SK-N-SH treated with all-trans-retinoic acid at 6 μM for 48 hours (cell line): ENCODE measurements around the gene SC5D.

ENCODE experiments used
- ATAC-seq: fragments of 200-7000 bp; cut with Tn5 transposase; 3 replicates; pipeline ENCODE4 v1.9.1; 2020; ENCODE audit warnings: mild to moderate bottlenecking, moderate library complexity
- ARNTL ChIP-seq: fragments of 450-650 bp; formaldehyde crosslinking; IDR thresholded peaks from 2 replicates; pipeline ENCODE4 v1.5.0; 2020; ENCODE audit warnings: low read depth, mild to moderate bottlenecking, moderate library complexity, borderline replicate concordance
- BACH2 ChIP-seq: fragments of 250-450 bp; sonication (Bioruptor Pico); IDR thresholded peaks from 2 replicates; pipeline ENCODE4 v1.9.0; 2021; ENCODE audit warnings: mild to moderate bottlenecking, borderline replicate concordance
- ESRRG ChIP-seq: fragments of 250-450 bp; sonication (Bioruptor Pico); IDR thresholded peaks from 2 replicates; pipeline ENCODE4 v1.6.1; 2021; ENCODE audit warnings: mild to moderate bottlenecking
- GLIS3 ChIP-seq: fragments of 250-450 bp; sonication (Bioruptor Pico); IDR thresholded peaks from 2 replicates; pipeline ENCODE4 v1.5.0; 2020; ENCODE audit warnings: mild to moderate bottlenecking, moderate library complexity
- ISL1 ChIP-seq: fragments of 250-450 bp; sonication (Bioruptor Pico); IDR thresholded peaks from 2 replicates; pipeline ENCODE4 v2.1.2; 2022; ENCODE audit warnings: mild to moderate bottlenecking, moderate library complexity
- OSR1 ChIP-seq: fragments of 250-450 bp; sonication (Bioruptor Pico); IDR thresholded peaks from 2 replicates; pipeline ENCODE4 v1.8.0; 2022; ENCODE audit warnings: moderate library complexity, mild to moderate bottlenecking, inconsistent platforms
- PPARA ChIP-seq: fragments of 250-450 bp; sonication (Bioruptor Pico); IDR thresholded peaks from 2 replicates; pipeline ENCODE4 v1.5.0; 2020; ENCODE audit warnings: mild to moderate bottlenecking, borderline replicate concordance
- RARB ChIP-seq: fragments of 250-450 bp; sonication (Bioruptor Pico); IDR thresholded peaks from 2 replicates; pipeline ENCODE4 v1.8.0; 2021; ENCODE audit warnings: mild to moderate bottlenecking, moderate library complexity
- SNAI2 ChIP-seq: fragments of 250-450 bp; sonication (Bioruptor Pico); IDR thresholded peaks from 2 replicates; pipeline ENCODE4 v1.5.0; 2020; ENCODE audit warnings: mild to moderate bottlenecking, moderate library complexity
- TCF4 ChIP-seq: fragments of 250-450 bp; sonication (Bioruptor Pico); IDR thresholded peaks from 2 replicates; pipeline ENCODE4 v1.8.0; 2021; ENCODE audit warnings: mild to moderate bottlenecking, moderate library complexity, borderline replicate concordance
- TOX ChIP-seq: fragments of 250-450 bp; sonication (Bioruptor Pico); IDR thresholded peaks from 2 replicates; pipeline ENCODE4 v1.8.0; 2021; ENCODE audit warnings: mild to moderate bottlenecking, moderate library complexity, borderline replicate concordance
- ZC3H10 ChIP-seq: fragments of 250-450 bp; sonication (Bioruptor Pico); IDR thresholded peaks from 2 replicates; pipeline ENCODE4 v1.5.1; 2021; ENCODE audit warnings: mild to moderate bottlenecking, moderate library complexity
- ZFP3 ChIP-seq: fragments of 250-450 bp; sonication (Bioruptor Pico); IDR thresholded peaks from 2 replicates; pipeline ENCODE4 v1.5.0; 2020; ENCODE audit warnings: mild to moderate bottlenecking, moderate library complexity
- ZNF70 ChIP-seq: fragments of 450-650 bp; formaldehyde crosslinking; IDR thresholded peaks from 2 replicates; pipeline ENCODE4 v1.5.0; 2020; ENCODE audit warnings: mild to moderate bottlenecking, moderate library complexity
- ZNF8 ChIP-seq: fragments of 450-650 bp; formaldehyde crosslinking; IDR thresholded peaks from 2 replicates; pipeline ENCODE4 v1.5.0; 2020; ENCODE audit warnings: mild to moderate bottlenecking, moderate library complexity
- TF ChIP-seq, protein P1 (sequence below): fragments of 250-450 bp; sonication (Bioruptor Pico); IDR thresholded peaks from 2 replicates; pipeline ENCODE4 v1.8.0; 2021; ENCODE audit warnings: low read depth, mild to moderate bottlenecking, moderate library complexity, borderline replicate concordance
- TF ChIP-seq, protein P2 (sequence below): fragments of 250-450 bp; sonication (Bioruptor Pico); IDR thresholded peaks from 2 replicates; pipeline ENCODE4 v1.5.0; 2020; ENCODE audit warnings: mild to moderate bottlenecking, moderate library complexity
- TF ChIP-seq, protein P3 (sequence below): fragments of 250-450 bp; sonication (Bioruptor Pico); IDR thresholded peaks from 2 replicates; pipeline ENCODE4 v1.8.0; 2020; ENCODE audit warnings: mild to moderate bottlenecking, moderate library complexity, borderline replicate concordance
- TF ChIP-seq, protein P4 (sequence below): fragments of 250-450 bp; sonication (Bioruptor Pico); IDR thresholded peaks from 2 replicates; pipeline ENCODE4 v1.5.1; 2020; ENCODE audit warnings: low read depth, mild to moderate bottlenecking, moderate library complexity
- TF ChIP-seq, protein P5 (sequence below): fragments of 250-450 bp; sonication (Bioruptor Pico); IDR thresholded peaks from 2 replicates; pipeline ENCODE4 v1.5.1; 2021; ENCODE audit warnings: mild to moderate bottlenecking, moderate library complexity

Gene SC5D

DNA sequence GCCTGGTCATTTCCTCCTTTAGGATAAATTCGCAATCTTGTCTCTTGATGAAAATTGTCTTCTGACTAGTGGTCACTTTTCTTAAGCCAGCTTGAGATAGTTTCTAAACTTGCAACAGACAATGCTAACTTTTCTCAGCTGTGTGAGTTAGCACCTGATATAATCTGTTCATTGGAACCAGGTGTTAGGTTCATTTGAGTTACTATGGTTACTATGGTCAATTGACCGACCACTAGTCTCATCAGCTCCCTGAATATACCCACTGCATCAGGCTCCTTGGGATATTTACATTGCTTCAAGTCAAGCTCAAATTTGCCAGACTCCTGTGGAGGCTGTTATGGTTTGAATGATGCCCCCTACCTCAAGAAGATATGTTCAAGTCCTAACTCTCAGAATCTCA is 54.5 kb downstream of the SC5D start:
- TF ChIP-seq, protein P1, sequence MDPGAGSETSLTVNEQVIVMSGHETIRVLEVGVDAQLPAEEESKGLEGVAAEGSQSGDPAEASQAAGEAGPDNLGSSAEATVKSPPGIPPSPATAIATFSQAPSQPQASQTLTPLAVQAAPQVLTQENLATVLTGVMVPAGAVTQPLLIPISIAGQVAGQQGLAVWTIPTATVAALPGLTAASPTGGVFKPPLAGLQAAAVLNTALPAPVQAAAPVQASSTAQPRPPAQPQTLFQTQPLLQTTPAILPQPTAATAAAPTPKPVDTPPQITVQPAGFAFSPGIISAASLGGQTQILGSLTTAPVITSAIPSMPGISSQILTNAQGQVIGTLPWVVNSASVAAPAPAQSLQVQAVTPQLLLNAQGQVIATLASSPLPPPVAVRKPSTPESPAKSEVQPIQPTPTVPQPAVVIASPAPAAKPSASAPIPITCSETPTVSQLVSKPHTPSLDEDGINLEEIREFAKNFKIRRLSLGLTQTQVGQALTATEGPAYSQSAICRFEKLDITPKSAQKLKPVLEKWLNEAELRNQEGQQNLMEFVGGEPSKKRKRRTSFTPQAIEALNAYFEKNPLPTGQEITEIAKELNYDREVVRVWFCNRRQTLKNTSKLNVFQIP (CRISPR knock-in tag), result no peak
- TF ChIP-seq OSR1 (no peak), ZFP3 (CRISPR knock-in tag) (no peak), PPARA (CRISPR knock-in tag) (no peak), ESRRG (CRISPR knock-in tag) (no peak), ZC3H10 (no peak), GLIS3 (CRISPR knock-in tag) (no peak)
- TF ChIP-seq, protein P2, sequence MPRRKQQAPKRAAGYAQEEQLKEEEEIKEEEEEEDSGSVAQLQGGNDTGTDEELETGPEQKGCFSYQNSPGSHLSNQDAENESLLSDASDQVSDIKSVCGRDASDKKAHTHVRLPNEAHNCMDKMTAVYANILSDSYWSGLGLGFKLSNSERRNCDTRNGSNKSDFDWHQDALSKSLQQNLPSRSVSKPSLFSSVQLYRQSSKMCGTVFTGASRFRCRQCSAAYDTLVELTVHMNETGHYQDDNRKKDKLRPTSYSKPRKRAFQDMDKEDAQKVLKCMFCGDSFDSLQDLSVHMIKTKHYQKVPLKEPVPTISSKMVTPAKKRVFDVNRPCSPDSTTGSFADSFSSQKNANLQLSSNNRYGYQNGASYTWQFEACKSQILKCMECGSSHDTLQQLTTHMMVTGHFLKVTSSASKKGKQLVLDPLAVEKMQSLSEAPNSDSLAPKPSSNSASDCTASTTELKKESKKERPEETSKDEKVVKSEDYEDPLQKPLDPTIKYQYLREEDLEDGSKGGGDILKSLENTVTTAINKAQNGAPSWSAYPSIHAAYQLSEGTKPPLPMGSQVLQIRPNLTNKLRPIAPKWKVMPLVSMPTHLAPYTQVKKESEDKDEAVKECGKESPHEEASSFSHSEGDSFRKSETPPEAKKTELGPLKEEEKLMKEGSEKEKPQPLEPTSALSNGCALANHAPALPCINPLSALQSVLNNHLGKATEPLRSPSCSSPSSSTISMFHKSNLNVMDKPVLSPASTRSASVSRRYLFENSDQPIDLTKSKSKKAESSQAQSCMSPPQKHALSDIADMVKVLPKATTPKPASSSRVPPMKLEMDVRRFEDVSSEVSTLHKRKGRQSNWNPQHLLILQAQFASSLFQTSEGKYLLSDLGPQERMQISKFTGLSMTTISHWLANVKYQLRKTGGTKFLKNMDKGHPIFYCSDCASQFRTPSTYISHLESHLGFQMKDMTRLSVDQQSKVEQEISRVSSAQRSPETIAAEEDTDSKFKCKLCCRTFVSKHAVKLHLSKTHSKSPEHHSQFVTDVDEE (CRISPR knock-in tag), result no peak
- TF ChIP-seq, protein P3, sequence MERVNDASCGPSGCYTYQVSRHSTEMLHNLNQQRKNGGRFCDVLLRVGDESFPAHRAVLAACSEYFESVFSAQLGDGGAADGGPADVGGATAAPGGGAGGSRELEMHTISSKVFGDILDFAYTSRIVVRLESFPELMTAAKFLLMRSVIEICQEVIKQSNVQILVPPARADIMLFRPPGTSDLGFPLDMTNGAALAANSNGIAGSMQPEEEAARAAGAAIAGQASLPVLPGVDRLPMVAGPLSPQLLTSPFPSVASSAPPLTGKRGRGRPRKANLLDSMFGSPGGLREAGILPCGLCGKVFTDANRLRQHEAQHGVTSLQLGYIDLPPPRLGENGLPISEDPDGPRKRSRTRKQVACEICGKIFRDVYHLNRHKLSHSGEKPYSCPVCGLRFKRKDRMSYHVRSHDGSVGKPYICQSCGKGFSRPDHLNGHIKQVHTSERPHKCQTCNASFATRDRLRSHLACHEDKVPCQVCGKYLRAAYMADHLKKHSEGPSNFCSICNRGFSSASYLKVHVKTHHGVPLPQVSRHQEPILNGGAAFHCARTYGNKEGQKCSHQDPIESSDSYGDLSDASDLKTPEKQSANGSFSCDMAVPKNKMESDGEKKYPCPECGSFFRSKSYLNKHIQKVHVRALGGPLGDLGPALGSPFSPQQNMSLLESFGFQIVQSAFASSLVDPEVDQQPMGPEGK (CRISPR knock-in tag), result no peak
- TF ChIP-seq, protein P4, sequence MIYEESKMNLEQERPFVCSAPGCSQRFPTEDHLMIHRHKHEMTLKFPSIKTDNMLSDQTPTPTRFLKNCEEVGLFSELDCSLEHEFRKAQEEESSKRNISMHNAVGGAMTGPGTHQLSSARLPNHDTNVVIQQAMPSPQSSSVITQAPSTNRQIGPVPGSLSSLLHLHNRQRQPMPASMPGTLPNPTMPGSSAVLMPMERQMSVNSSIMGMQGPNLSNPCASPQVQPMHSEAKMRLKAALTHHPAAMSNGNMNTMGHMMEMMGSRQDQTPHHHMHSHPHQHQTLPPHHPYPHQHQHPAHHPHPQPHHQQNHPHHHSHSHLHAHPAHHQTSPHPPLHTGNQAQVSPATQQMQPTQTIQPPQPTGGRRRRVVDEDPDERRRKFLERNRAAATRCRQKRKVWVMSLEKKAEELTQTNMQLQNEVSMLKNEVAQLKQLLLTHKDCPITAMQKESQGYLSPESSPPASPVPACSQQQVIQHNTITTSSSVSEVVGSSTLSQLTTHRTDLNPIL (CRISPR knock-in tag), result no peak
- TF ChIP-seq, protein P5, sequence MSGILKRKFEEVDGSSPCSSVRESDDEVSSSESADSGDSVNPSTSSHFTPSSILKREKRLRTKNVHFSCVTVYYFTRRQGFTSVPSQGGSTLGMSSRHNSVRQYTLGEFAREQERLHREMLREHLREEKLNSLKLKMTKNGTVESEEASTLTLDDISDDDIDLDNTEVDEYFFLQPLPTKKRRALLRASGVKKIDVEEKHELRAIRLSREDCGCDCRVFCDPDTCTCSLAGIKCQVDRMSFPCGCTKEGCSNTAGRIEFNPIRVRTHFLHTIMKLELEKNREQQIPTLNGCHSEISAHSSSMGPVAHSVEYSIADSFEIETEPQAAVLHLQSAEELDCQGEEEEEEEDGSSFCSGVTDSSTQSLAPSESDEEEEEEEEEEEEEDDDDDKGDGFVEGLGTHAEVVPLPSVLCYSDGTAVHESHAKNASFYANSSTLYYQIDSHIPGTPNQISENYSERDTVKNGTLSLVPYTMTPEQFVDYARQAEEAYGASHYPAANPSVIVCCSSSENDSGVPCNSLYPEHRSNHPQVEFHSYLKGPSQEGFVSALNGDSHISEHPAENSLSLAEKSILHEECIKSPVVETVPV (CRISPR knock-in tag), result no peak
- TF ChIP-seq, all 23 proteins: peak for 0
- no peak for ATAC-seq

DNA sequence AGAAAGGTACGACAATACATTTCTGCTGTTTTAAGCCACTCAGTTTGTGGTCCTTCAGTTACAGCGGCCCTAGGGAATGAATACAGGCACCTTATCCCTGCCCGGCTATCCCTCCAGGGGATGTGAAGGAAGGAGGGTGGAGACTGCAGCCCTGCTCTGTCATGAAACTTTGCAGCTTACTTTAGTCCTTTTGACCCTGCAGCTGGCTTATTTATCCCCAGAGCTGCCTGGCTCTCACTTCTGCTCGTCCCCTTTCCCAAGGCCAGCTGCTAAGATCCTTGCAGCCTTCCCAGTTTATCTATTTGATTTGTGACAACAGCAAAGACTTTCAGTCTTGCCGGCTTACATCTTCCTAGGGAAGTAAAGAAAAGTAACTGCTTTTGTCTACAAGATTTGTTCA is 55.2 kb downstream of the SC5D start:
- no peak for ATAC-seq
- TF ChIP-seq ZNF70 (CRISPR knock-in tag) (no peak), GLIS3 (CRISPR knock-in tag) (no peak), ZFP3 (CRISPR knock-in tag) (no peak), SNAI2 (CRISPR knock-in tag) (no peak)

DNA sequence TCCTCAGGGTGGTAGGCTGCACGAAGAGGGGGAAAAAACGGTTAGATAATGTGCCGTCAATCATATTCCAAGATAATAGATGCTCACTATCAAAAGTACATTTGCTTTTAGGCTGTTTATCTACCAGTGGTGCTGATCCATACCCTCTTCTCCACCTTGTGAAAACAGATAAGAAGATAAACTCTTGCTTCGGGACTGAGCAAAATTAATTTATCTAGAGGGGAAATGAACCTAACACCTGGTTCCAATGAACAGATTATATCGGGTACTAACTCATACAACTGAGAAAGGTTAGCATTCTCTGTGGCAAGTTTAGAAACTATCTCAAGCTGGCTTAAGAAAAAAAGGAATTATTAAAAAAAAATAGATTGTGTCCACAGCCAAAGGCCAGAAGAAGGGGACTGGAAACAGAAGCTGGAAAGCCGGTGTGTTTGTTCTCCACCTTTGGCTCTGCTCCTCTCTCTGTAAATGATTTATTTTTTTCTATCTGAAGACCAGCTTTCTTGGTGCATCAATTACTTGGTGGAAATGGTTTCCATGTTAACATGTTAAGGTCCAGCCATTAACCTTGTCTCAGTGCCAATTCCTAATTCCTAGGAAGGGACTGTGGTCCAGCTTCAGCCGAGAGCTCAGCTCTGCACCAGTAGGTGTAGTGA is 55.8 kb downstream of the SC5D start:
- TF ChIP-seq ISL1 (no peak), TCF4 (CRISPR knock-in tag) (peak; percentile 42; the same call in 1 of the 2 replicates)
- ATAC-seq, result no peak

DNA sequence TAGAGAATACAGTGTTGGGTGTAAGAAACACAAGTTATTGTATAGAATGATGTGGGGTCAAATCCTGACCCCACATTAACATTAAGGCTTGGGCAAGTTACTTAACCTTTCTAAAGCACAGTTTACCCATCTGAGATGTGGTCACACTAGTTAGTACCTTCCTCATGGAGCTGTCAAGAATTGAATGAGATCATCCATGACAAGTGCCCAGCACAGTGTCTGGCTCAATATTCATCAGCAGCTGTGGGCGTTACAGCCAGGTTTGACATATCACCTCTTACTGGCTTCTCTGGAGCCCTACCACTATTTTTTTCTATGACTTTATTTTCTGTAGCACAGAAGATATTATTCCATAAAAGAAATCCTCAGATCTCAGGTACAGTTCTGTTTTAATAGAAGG is 57.2 kb downstream of the SC5D start:
- no peak for ATAC-seq
- no peak for TF ChIP-seq RARB (CRISPR knock-in tag)
- TF ChIP-seq, protein P4 (CRISPR knock-in tag), result no peak
- no peak for TF ChIP-seq GLIS3 (CRISPR knock-in tag)
- no peak for TF ChIP-seq ARNTL
- TF ChIP-seq, protein P2 (CRISPR knock-in tag), result no peak
- TF ChIP-seq, protein P5 (CRISPR knock-in tag), result no peak
- TF ChIP-seq BACH2 (CRISPR knock-in tag), result no peak
- no peak for TF ChIP-seq ZNF8
- no peak for TF ChIP-seq PPARA (CRISPR knock-in tag)
- no peak for TF ChIP-seq TOX (CRISPR knock-in tag)
